ENCODE measurements around the gene SORCS2.

The SORCS2 gene

GRCh38 chr4:7392438-7393421, 200.4 kb downstream of the SORCS2 start:
- no peak overlapping the region for H3K9ac ChIP-seq (ENCODE audit: low read depth, low read length)
- H3K27me3 ChIP-seq (ENCODE audit: insufficient read depth, low read length): no peaks in the 10 kb centered on the region
- no peak overlapping the region for H3K27ac ChIP-seq (ENCODE audit: low read length)
- H3K4me3 ChIP-seq (ENCODE audit: low read length): no peak overlapping the region
- H3K9me3 ChIP-seq (ENCODE audit: insufficient read depth, low read depth, low read length): no peaks in the 10 kb centered on the region
- no peaks in the 10 kb centered on the region for H3K4me1 ChIP-seq (ENCODE audit: insufficient read depth, low read length)
- no peaks in the 10 kb centered on the region for H3K36me3 ChIP-seq (ENCODE audit: insufficient read depth, low read depth, low read length)

- no peak overlapping the region for H3K4me3 ChIP-seq (ENCODE audit: low read length)
- H3K9ac ChIP-seq (ENCODE audit: low read depth, low read length): no peak overlapping the region
- no peaks in the 10 kb centered on the region for H3K4me1 ChIP-seq (ENCODE audit: insufficient read depth, low read length)
- H3K9me3 ChIP-seq (ENCODE audit: insufficient read depth, low read depth, low read length): no peaks in the 10 kb centered on the region
- no peaks in the 10 kb centered on the region for H3K36me3 ChIP-seq (ENCODE audit: insufficient read depth, low read depth, low read length)
- H3K27me3 ChIP-seq (ENCODE audit: insufficient read depth, low read length): no peaks in the 10 kb centered on the region
- H3K27ac ChIP-seq (ENCODE audit: low read length): no peak overlapping the region
These were observed 201.6 kb downstream of the SORCS2 start for GRCh38 chr4:7393601-7394575.

- Histone ChIP-seq H3K4me1 (ENCODE audit: insufficient read depth, low read length) (no peaks in the 10 kb centered on the region), H3K27ac (ENCODE audit: low read length) (no peak overlapping the region), H3K9ac (ENCODE audit: low read depth, low read length) (no peak overlapping the region), H3K4me3 (ENCODE audit: low read length) (no peak overlapping the region), H3K27me3 (ENCODE audit: insufficient read depth, low read length) (no peaks in the 10 kb centered on the region), H3K9me3 (ENCODE audit: insufficient read depth, low read depth, low read length) (no peaks in the 10 kb centered on the region), H3K36me3 (ENCODE audit: insufficient read depth, low read depth, low read length) (no peaks in the 10 kb centered on the region)
These were observed 202.5 kb downstream of the SORCS2 start for GRCh38 chr4:7394681-7395451.

GRCh38 chr4:7395645-7396044, 203.3 kb downstream of the SORCS2 start:
- Histone ChIP-seq H3K9ac (ENCODE audit: low read depth, low read length) (no peak overlapping the region), H3K9me3 (ENCODE audit: insufficient read depth, low read depth, low read length) (no peaks in the 10 kb centered on the region), H3K4me3 (ENCODE audit: low read length) (no peak overlapping the region), H3K27me3 (ENCODE audit: insufficient read depth, low read length) (no peaks in the 10 kb centered on the region), H3K4me1 (ENCODE audit: insufficient read depth, low read length) (no peaks in the 10 kb centered on the region), H3K36me3 (ENCODE audit: insufficient read depth, low read depth, low read length) (no peaks in the 10 kb centered on the region), H3K27ac (ENCODE audit: low read length) (no peak overlapping the region)

GRCh38 chr4:7396186-7396910, 204.0 kb downstream of the SORCS2 start:
- Histone ChIP-seq H3K4me1 (ENCODE audit: insufficient read depth, low read length) (no peaks in the 10 kb centered on the region), H3K27me3 (ENCODE audit: insufficient read depth, low read length) (no peaks in the 10 kb centered on the region)

GRCh38 chr4:7397206-7398103, 205.1 kb downstream of the SORCS2 start:
- H3K4me1 ChIP-seq (ENCODE audit: insufficient read depth, low read length): no peaks in the 10 kb centered on the region
- H3K36me3 ChIP-seq (ENCODE audit: insufficient read depth, low read depth, low read length): no peaks in the 10 kb centered on the region
- H3K9me3 ChIP-seq (ENCODE audit: insufficient read depth, low read depth, low read length): no peaks in the 10 kb centered on the region
- no peak overlapping the region for H3K4me3 ChIP-seq (ENCODE audit: low read length)
- no peak overlapping the region for H3K27ac ChIP-seq (ENCODE audit: low read length)
- H3K9ac ChIP-seq (ENCODE audit: low read depth, low read length): no peak overlapping the region
- 0 out of 2 replicates have a peak, but pooled peaks cover 2% of the 10 kb centered on the region for H3K27me3 ChIP-seq (ENCODE audit: insufficient read depth, low read length)

More at GRCh38 chr4:7396186-7396910, 204.0 kb downstream of the SORCS2 start:
- H3K9me3 ChIP-seq (ENCODE audit: insufficient read depth, low read depth, low read length): no peaks in the 10 kb centered on the region
- no peak overlapping the region for H3K4me3 ChIP-seq (ENCODE audit: low read length)
- no peak overlapping the region for H3K9ac ChIP-seq (ENCODE audit: low read depth, low read length)
- no peak overlapping the region for H3K27ac ChIP-seq (ENCODE audit: low read length)
- H3K36me3 ChIP-seq (ENCODE audit: insufficient read depth, low read depth, low read length): no peaks in the 10 kb centered on the region

GRCh38 chr4:7398104-7398423, 205.7 kb downstream of the SORCS2 start:
- no peak overlapping the region for H3K27ac ChIP-seq (ENCODE audit: low read length)
- H3K4me3 ChIP-seq (ENCODE audit: low read length): no peak overlapping the region
- no peaks in the 10 kb centered on the region for H3K4me1 ChIP-seq (ENCODE audit: insufficient read depth, low read length)
- no peaks in the 10 kb centered on the region for H3K9me3 ChIP-seq (ENCODE audit: insufficient read depth, low read depth, low read length)
- H3K27me3 ChIP-seq (ENCODE audit: insufficient read depth, low read length): 0 out of 2 replicates have a peak, but pooled peaks cover 4% of the 10 kb centered on the region
- H3K9ac ChIP-seq (ENCODE audit: low read depth, low read length): no peak overlapping the region
- H3K36me3 ChIP-seq (ENCODE audit: insufficient read depth, low read depth, low read length): no peaks in the 10 kb centered on the region

- H3K9me3 ChIP-seq (ENCODE audit: insufficient read depth, low read depth, low read length): no peaks in the 10 kb centered on the region
- H3K9ac ChIP-seq (ENCODE audit: low read depth, low read length): no peak overlapping the region
- H3K4me3 ChIP-seq (ENCODE audit: low read length): no peak overlapping the region
- 0 out of 2 replicates have a peak, but pooled peaks cover 4% of the 10 kb centered on the region for H3K27me3 ChIP-seq (ENCODE audit: insufficient read depth, low read length)
- no peaks in the 10 kb centered on the region for H3K4me1 ChIP-seq (ENCODE audit: insufficient read depth, low read length)
- no peak overlapping the region for H3K27ac ChIP-seq (ENCODE audit: low read length)
- no peaks in the 10 kb centered on the region for H3K36me3 ChIP-seq (ENCODE audit: insufficient read depth, low read depth, low read length)
These were observed 206.6 kb downstream of the SORCS2 start for GRCh38 chr4:7398788-7399439.

GRCh38 chr4:7399440-7400234, 207.3 kb downstream of the SORCS2 start:
- Histone ChIP-seq H3K9ac (ENCODE audit: low read depth, low read length) (no peak overlapping the region), H3K4me1 (ENCODE audit: insufficient read depth, low read length) (no peaks in the 10 kb centered on the region)

More at GRCh38 chr4:7399440-7400234, 207.3 kb downstream of the SORCS2 start:
- H3K27ac ChIP-seq (ENCODE audit: low read length): no peak overlapping the region
- no peak overlapping the region for H3K4me3 ChIP-seq (ENCODE audit: low read length)
- H3K9me3 ChIP-seq (ENCODE audit: insufficient read depth, low read depth, low read length): no peaks in the 10 kb centered on the region
- 0 out of 2 replicates have a peak, but pooled peaks cover 4% of the 10 kb centered on the region for H3K27me3 ChIP-seq (ENCODE audit: insufficient read depth, low read length)
- H3K36me3 ChIP-seq (ENCODE audit: insufficient read depth, low read depth, low read length): no peaks in the 10 kb centered on the region

Measured in iPS-20b (cell line).